Esophagus squamous epithelium (tissue), 4 donors: ENCODE measurements around the gene TULP4.

Source experiments
- POLR2A ChIP-seq, 4 donors: fragments of 450-650 bp; IDR thresholded peaks; one replicate each; pipeline ENCODE4 v1.6.1; 2017; ENCODE audit warnings: antibody characterized with exemption in 4 of 4, mild to moderate bottlenecking in 4 of 4, moderate library complexity in 3 of 4
- TF ChIP-seq, protein P1 (sequence below), 6 experiments: fragments of 450-650 bp in 4 of 6; fragments of 200-600 bp in 2 of 6; sonication (generic) in 2 of 6; IDR thresholded peaks; one replicate each; pipeline ENCODE4 v1.5.1; 2016 to 2019; ENCODE audit warnings: antibody characterized with exemption in 6 of 6, mild to moderate bottlenecking in 4 of 6, moderate library complexity in 4 of 6

DNA sequence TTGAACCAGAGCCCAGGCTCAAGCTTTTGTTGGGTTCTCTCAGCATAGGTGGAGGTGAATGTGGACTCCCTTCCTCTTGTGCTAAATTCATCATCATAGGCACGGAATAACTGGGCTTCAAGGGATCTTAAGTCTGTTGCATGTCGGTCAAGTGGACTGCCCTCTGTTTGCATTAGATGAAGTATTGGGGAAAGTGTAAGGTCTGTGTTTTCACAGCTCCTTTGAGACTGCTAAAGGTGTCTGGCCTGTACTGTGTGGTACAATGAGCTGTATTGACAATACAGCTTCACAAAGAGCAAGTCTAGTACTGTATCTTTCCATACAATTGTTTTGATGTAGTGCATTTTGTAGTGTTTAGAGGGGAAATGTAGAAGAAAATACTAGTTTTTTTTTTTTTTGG lies 34.3 kb upstream of the TULP4 start:
- no peak for TF ChIP-seq POLR2A (IDR thresholded peaks at IDR 0.05)
- TF ChIP-seq, protein P1, sequence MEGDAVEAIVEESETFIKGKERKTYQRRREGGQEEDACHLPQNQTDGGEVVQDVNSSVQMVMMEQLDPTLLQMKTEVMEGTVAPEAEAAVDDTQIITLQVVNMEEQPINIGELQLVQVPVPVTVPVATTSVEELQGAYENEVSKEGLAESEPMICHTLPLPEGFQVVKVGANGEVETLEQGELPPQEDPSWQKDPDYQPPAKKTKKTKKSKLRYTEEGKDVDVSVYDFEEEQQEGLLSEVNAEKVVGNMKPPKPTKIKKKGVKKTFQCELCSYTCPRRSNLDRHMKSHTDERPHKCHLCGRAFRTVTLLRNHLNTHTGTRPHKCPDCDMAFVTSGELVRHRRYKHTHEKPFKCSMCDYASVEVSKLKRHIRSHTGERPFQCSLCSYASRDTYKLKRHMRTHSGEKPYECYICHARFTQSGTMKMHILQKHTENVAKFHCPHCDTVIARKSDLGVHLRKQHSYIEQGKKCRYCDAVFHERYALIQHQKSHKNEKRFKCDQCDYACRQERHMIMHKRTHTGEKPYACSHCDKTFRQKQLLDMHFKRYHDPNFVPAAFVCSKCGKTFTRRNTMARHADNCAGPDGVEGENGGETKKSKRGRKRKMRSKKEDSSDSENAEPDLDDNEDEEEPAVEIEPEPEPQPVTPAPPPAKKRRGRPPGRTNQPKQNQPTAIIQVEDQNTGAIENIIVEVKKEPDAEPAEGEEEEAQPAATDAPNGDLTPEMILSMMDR (IDR thresholded peaks at IDR 0.05) = no peak
